ENCODE results near the gene CCR6.

Gene CCR6

DNA sequence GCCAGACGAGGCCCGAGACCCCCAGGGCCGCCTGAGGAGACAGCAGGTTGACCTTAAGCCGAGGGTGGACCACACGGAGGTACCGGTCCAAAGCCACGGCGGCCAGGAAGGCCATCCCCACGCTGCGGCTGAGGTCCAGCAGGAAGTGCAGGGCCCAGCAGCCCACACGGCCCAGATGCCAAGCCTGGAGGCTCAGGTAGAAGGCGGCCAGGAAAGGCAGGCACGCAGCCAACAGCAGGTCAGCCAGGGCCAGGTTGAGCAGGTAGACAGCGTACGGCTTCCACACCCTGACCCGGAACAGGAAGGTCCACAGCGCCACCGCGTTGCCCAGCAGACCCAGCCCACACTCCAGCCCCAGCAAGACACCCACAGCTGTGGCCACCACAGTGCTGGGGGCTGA, 34.5 kb downstream of the CCR6 start:
- TF ChIP-seq, protein P1, sequence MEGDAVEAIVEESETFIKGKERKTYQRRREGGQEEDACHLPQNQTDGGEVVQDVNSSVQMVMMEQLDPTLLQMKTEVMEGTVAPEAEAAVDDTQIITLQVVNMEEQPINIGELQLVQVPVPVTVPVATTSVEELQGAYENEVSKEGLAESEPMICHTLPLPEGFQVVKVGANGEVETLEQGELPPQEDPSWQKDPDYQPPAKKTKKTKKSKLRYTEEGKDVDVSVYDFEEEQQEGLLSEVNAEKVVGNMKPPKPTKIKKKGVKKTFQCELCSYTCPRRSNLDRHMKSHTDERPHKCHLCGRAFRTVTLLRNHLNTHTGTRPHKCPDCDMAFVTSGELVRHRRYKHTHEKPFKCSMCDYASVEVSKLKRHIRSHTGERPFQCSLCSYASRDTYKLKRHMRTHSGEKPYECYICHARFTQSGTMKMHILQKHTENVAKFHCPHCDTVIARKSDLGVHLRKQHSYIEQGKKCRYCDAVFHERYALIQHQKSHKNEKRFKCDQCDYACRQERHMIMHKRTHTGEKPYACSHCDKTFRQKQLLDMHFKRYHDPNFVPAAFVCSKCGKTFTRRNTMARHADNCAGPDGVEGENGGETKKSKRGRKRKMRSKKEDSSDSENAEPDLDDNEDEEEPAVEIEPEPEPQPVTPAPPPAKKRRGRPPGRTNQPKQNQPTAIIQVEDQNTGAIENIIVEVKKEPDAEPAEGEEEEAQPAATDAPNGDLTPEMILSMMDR (conservative IDR thresholded peaks at IDR 0.05; ENCODE audit: low read depth, low read length) = no peak
- DNase-seq (ENCODE audit: low read depth) = no peak
- H3K4me3 ChIP-seq (ENCODE audit: low read depth, low read length) = no peak overlapping the region

DNA sequence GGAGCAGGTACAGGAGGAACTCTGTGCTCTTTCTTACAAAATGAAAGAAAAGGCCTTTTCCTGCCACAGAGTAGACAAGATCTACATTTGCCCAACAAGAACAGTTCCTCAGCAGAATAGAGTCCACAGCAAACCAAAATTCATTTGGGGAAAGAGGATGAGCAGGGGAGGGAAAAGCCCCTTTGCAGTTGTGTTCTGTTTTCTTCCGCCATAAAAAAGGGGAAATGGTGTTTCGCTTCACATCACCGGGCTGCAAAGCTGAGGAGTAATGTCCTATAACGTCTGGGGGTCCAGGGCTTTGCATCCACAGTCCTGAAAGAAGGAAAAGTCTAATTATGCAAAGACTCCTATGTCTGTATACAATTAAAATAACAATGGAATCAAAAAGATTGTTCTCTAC, 35.0 kb downstream of the CCR6 start, which contains the start of gene GPR31:
GPR31 (minus strand) TSS at position 118 of the 400 bp plus-strand sequence. CDS start 149 bp downstream, outside the sequence.
- TF ChIP-seq, protein P1 (conservative IDR thresholded peaks at IDR 0.05; ENCODE audit: low read depth, low read length) = no peak
- no peak for DNase-seq (ENCODE audit: low read depth)
- no peak within 1 kb of the TSS for H3K4me3 ChIP-seq (ENCODE audit: low read depth, low read length)

DNA sequence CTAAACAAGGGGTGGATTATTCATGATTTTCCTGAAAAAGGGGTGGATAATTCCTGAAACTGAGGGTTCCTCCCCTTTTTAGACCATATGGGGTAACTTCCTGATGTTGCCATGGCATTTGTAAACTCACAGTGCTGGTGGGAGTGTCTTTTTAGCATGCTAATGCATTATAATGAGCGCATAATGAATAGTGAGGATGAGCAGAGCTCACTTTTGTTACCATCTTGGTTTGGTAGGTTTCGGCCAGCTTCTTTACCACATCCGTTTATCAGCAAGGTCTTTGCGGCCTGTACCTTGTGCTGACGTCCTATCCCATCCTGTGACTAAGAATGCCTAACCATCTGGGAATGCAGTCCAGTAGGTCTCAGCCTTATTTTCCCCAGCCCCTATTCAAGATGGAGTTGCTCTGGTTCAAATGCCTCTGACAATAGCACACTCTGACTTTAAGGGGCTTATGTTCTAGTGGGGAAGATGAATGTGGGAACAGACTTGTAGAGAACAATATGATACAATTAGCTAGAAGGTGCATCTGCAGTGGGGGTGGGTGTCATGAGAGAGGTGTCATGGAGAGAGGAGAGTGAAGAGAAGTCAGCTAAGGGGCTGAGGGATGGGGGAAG, 39.1 kb downstream of the CCR6 start:
- no peak for DNase-seq (ENCODE audit: low read depth)
- no peak overlapping the region for H3K4me3 ChIP-seq (ENCODE audit: low read depth, low read length)
- TF ChIP-seq, protein P1 (conservative IDR thresholded peaks at IDR 0.05; ENCODE audit: low read depth, low read length) = no peak

DNA sequence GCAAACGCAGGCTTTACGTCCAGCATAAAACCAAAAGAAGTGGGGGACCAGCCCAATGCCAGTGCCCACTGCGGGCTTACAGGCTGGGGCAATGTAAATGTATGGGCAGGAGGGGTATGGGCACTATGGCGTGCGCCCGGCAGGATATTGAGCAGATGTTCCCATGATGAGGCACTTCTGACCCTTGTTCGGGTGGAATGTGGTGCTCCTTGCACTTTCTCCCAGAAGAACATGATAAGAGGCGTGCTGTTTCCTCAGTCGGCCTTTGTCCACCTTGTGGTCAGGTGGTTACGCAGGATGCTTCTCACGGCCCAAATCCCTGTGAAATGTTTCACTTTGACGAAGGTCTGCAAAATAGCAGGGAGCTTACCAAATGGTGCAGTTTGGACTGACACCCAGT, 39.7 kb downstream of the CCR6 start:
- DNase-seq (ENCODE audit: low read depth) = no peak

DNA sequence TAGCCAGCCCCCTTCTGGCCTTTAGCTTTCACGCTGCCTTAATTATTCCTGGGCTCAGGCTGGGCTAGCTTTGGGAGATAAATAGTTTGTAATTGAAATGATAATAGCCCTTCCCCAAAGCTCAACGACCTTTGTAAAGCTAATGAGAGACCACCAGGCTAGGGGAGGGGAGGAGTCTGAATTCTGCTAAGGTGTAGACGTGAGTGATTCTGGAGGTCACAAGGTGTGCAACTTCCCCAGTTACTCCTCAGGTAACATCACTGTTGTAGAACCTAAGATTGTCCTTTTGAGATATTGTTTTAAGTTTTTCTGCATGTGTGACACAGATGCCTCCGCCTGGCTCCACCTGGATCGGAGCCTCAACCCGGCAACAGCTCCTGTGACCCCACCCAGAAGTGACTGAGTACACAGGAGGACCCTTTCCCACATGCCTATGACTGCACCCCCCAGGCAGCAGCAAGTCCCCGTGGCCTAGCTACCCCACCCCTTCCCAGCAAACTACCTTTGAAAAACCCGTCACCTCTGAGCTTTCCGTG, 40.6 kb downstream of the CCR6 start:
- TF ChIP-seq, protein P1 (conservative IDR thresholded peaks at IDR 0.05; ENCODE audit: low read depth, low read length) = no peak
- no peak overlapping the region for H3K4me3 ChIP-seq (ENCODE audit: low read depth, low read length)
- DNase-seq (ENCODE audit: low read depth) = no peak

More for the DNA sequence above, 39.7 kb downstream of the CCR6 start:
- no peak overlapping the region for H3K4me3 ChIP-seq (ENCODE audit: low read depth, low read length)
- TF ChIP-seq, protein P1 (conservative IDR thresholded peaks at IDR 0.05; ENCODE audit: low read depth, low read length) = no peak

DNA sequence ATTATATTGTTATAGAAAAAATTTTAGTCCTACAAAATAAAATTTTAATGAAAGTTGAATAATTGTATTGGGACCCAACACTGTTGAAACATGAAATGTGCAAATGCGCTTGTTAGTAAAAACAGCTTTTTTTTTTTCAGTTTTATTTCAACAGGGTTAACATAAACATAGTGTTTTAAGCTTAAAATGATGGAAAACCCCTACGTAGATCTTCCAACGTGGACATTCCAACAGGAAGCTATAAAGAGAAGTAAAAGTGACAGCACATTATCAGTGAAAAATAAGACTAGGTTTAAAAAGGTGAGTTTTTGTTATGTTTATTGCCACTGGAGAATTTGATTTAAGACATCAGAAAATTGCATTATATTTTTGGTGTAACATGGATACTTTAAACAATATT, 41.4 kb downstream of the CCR6 start:
- DNase-seq (ENCODE audit: low read depth) = no peak
- H3K4me3 ChIP-seq (ENCODE audit: low read depth, low read length) = no peak overlapping the region
- TF ChIP-seq, protein P1 (conservative IDR thresholded peaks at IDR 0.05; ENCODE audit: low read depth, low read length) = no peak
